Glomerular endothelial cell (primary cell): Measurements from ENCODE around the gene E4F1. TPM values are rescaled to one million over a fixed set of nuclear protein-coding genes. Genes with fewer than 3 reads are reported as not detected.

Experiments used
- total RNA-seq: library from RNA; depleted of rRNA; stranded (reverse); fragments of >200 nt; gene quantifications from 2 replicates; pipeline ENCODE4 v1.2.3, GENCODE V29; 2015

E4F1 gene
- total RNA-seq, 1 donor from 2014 or later = 37.5 TPM

Other genes starting within 250 kb of the E4F1 start
- 0.58 TPM in 1 of 2 replicates, not detected in the other for gene NOXO1, start 242.1 kb upstream of the E4F1 start, total RNA-seq
- 18.7 and 22.2 TPM in 2 replicates for gene GFER, start 239.4 kb upstream of the E4F1 start, total RNA-seq
- gene SYNGR3, start 233.6 kb upstream of the E4F1 start, total RNA-seq = 5.6 and 9.6 TPM in 2 replicates
- 60.8 and 83.9 TPM in 2 replicates for gene ZNF598, start 213.8 kb upstream of the E4F1 start, total RNA-seq
- gene NPW, start 203.8 kb upstream of the E4F1 start, total RNA-seq = 0.35 and 1.0 TPM in 2 replicates
- gene NHERF2, start 196.7 kb upstream of the E4F1 start, total RNA-seq = 49.5 and 94.2 TPM in 2 replicates
- gene NTHL1, start 175.8 kb upstream of the E4F1 start, total RNA-seq = 22.6 and 30.5 TPM in 2 replicates
- gene TSC2, start 175.6 kb upstream of the E4F1 start, total RNA-seq = 56.5 and 83.0 TPM in 2 replicates
- gene PKD1, start 87.7 kb upstream of the E4F1 start, total RNA-seq = 62.4 and 147 TPM in 2 replicates
- 0.48 and 1.3 TPM in 2 replicates for gene RAB26, start 75.0 kb upstream of the E4F1 start, total RNA-seq
- 88.4 and 102 TPM in 2 replicates for gene TRAF7, start 67.8 kb upstream of the E4F1 start, total RNA-seq
- 0.10 and 0.18 TPM in 2 replicates for gene CASKIN1, start 27.0 kb upstream of the E4F1 start, total RNA-seq
- 63.4 and 63.9 TPM in 2 replicates for gene MLST8, start 18.1 kb upstream of the E4F1 start, total RNA-seq
- 3.5 and 3.7 TPM in 2 replicates for gene BRICD5, start 12.7 kb upstream of the E4F1 start, total RNA-seq
- 21.0 and 24.9 TPM in 2 replicates for gene PGP, start 8.8 kb upstream of the E4F1 start, total RNA-seq
- gene DNASE1L2, start 12.9 kb downstream of the E4F1 start, total RNA-seq = 0.10 and 0.82 TPM in 2 replicates
- gene ECI1, start 28.0 kb downstream of the E4F1 start, total RNA-seq = 37.2 and 37.6 TPM in 2 replicates
- gene RNPS1, start 44.5 kb downstream of the E4F1 start, total RNA-seq = 183 and 192 TPM in 2 replicates
- gene ABCA3, start 117.1 kb downstream of the E4F1 start, total RNA-seq = 57.2 and 79.5 TPM in 2 replicates
- gene CCNF, start 205.9 kb downstream of the E4F1 start, total RNA-seq = 8.4 and 15.5 TPM in 2 replicates
- gene TEDC2, start 236.5 kb downstream of the E4F1 start, total RNA-seq = 12.1 and 16.1 TPM in 2 replicates
- gene NTN3, start 247.7 kb downstream of the E4F1 start, total RNA-seq = 0.35 TPM in 1 of 2 replicates, not detected in the other